Stimulated activated naive CD8-positive, alpha-beta T cell treated with anti-CD3 and anti-CD28 coated beads, Interleukin-15, amount 100 ng/mL, for 72 hours (primary cell): Measurements from ENCODE around the gene PIP4P1.

Experiments used
- ATAC-seq: fragments of 150-1000 bp; cut with Tn5 transposase; 2 replicates; pipeline ENCODE4 v1.10.0; 2021; ENCODE audit warnings: mild to moderate bottlenecking, moderate library complexity
- DNase-seq, 2 donors: peaks; one replicate each; pipeline ENCODE4 v3.0.0; 2021 to 2022
- H3K27ac Mint-ChIP-seq, 2 donors: one replicate each; pipeline ENCODE4 v1.8.0; 2022; ENCODE audit warnings: mild to moderate bottlenecking in 2 of 2, mixed read lengths in 2 of 2, moderate library complexity in 2 of 2
- H3K27me3 Mint-ChIP-seq: one replicate; pipeline ENCODE4 v1.8.0; 2022; ENCODE audit warnings: mixed read lengths
- H3K4me1 Mint-ChIP-seq: one replicate; pipeline ENCODE4 v1.8.0; 2022; ENCODE audit warnings: mild to moderate bottlenecking, mixed read lengths
- H3K4me3 Mint-ChIP-seq, 2 donors: one replicate each; pipeline ENCODE4 v1.8.0; 2022; ENCODE audit warnings: mild to moderate bottlenecking in 2 of 2, mixed read lengths in 2 of 2, moderate library complexity in 1 of 2
- H3K9me3 Mint-ChIP-seq, 2 donors: one replicate each; pipeline ENCODE4 v1.8.0; 2022; ENCODE audit warnings: mixed read lengths in 2 of 2

PIP4P1 gene

DNA sequence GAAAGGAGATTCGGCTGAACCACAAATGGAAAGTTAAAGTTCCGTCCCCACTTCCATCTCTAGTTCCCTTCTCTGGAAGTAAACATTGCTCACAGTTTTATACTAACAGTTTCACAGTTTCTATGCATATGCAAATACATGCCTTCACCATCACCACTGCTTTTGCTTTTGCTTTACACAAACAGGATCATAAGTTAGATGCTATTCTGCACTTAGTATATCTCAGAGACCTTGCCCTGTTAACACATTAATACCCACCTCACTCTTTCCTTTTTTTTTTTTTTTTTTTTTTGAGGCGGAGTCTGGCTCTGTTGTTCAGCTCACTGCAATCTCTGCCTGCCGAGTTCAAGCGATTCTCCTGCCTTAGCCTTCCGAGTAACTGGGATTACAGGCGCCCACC lies 48.8 kb downstream of the PIP4P1 start:
- H3K4me3 Mint-ChIP-seq: peak overlapping the region; percentile 91 to 98
- no peaks in the 10 kb centered on the region for H3K9me3 Mint-ChIP-seq
- H3K27ac Mint-ChIP-seq: peak overlapping the region; percentile 89 to 98
- ATAC-seq (peak; percentile 46), DNase-seq (no peak)
- no peaks in the 10 kb centered on the region for H3K27me3 Mint-ChIP-seq
- peaks cover 47% of the 10 kb centered on the region for H3K4me1 Mint-ChIP-seq

- no peaks in the 10 kb centered on the region for H3K27me3 Mint-ChIP-seq
- no peak overlapping the region for H3K27ac Mint-ChIP-seq
- no peak overlapping the region for H3K4me3 Mint-ChIP-seq
- DNase-seq (no peak), ATAC-seq (no peak)
- H3K9me3 Mint-ChIP-seq: no peaks in the 10 kb centered on the region
- peaks cover 56% of the 10 kb centered on the region for H3K4me1 Mint-ChIP-seq
These were observed 52.0 kb downstream of the PIP4P1 start for GRCh38 chr14:20409226-20409625.
